PC-9 (cell line): ENCODE results near the gene HOXA4. TPM values are rescaled to one million over a fixed set of nuclear protein-coding genes. Genes with fewer than 3 reads are reported as not detected.

Experiments
- BruUV-seq: library from RNA; stranded (reverse); fragments of 400-500 nt; replicated peaks from 2 replicates; lab custom pipeline; 2021; lab: Mats Ljungman, UMichigan
- CTCF ChIA-PET: fragments of 300-600 bp; sonication (Branson Sonifier 250); formaldehyde crosslinking; loops from one replicate; lab custom pipeline; 2022; ENCODE audit warnings: antibody characterized with exemption; lab: Charles Lee
- POLR2A ChIA-PET: fragments of 300-600 bp; sonication (Branson Sonifier 250); formaldehyde crosslinking; loops from one replicate; lab custom pipeline; 2022; ENCODE audit warnings: antibody characterized with exemption; ENCODE audit not compliant: unreplicated experiment; lab: Charles Lee
- DNase-seq, 2 experiments: peaks; one replicate each; pipeline versions ENCODE4 v3.0.0 to v3.0.0-alpha.2; 2015 to 2022; ENCODE audit warnings: mixed read lengths in 1 of 2
- H2AFZ ChIP-seq: fragments of 200-600 bp; sonication (generic); 2 replicates; pipeline ENCODE4 v1.8.1; 2017; ENCODE audit warnings: antibody characterized with exemption
- H3F3A ChIP-seq: fragments of 200-600 bp; sonication (generic); 2 replicates; pipeline ENCODE4 v1.8.1; 2017; ENCODE audit warnings: antibody characterized with exemption, mild to moderate bottlenecking, low read depth; ENCODE audit not compliant: insufficient read depth
- H3K27ac ChIP-seq: fragments of 200-600 bp; sonication (generic); 2 replicates; pipeline ENCODE4 v1.6.1; 2016; ENCODE audit warnings: mixed run types
- H3K27me3 ChIP-seq: fragments of 200-600 bp; sonication (generic); 2 replicates; pipeline ENCODE4 v1.6.1; 2016; ENCODE audit warnings: low read depth, mixed run types; ENCODE audit not compliant: insufficient read depth
- H3K36me3 ChIP-seq: fragments of 200-600 bp; sonication (generic); 2 replicates; pipeline ENCODE4 v1.6.1; 2016; ENCODE audit warnings: low read depth, mixed run types
- H3K4me1 ChIP-seq: fragments of 200-600 bp; sonication (generic); replicated peaks from 2 replicates; pipeline ENCODE4 v1.6.1; 2016; ENCODE audit warnings: mixed run types; ENCODE audit not compliant: insufficient read depth
- H3K4me2 ChIP-seq: fragments of 200-600 bp; sonication (generic); 2 replicates; pipeline ENCODE4 v1.6.1; 2017; ENCODE audit warnings: mixed run types
- H3K4me3 ChIP-seq: fragments of 200-600 bp; sonication (generic); 2 replicates; pipeline ENCODE4 v1.6.1; 2016; ENCODE audit warnings: mixed run types
- H3K79me2 ChIP-seq: fragments of 200-600 bp; sonication (generic); 2 replicates; pipeline ENCODE4 v1.6.1; 2017; ENCODE audit warnings: low read depth, mixed run types
- H3K9me2 ChIP-seq: fragments of 200-600 bp; sonication (generic); 2 replicates; pipeline ENCODE4 v1.8.1; 2017; ENCODE audit warnings: mild to moderate bottlenecking; ENCODE audit not compliant: insufficient read depth
- H3K9me3 ChIP-seq: fragments of 200-600 bp; sonication (generic); 2 replicates; pipeline ENCODE4 v1.8.1; 2016; ENCODE audit warnings: low read depth; ENCODE audit not compliant: insufficient read depth
- H4K20me1 ChIP-seq: fragments of 200-600 bp; sonication (generic); 2 replicates; pipeline ENCODE4 v1.8.1; 2017; ENCODE audit not compliant: insufficient read depth
- CTCF ChIP-seq: fragments of 200-600 bp; sonication (generic); conservative IDR thresholded peaks from 2 replicates; pipeline ENCODE4 v1.6.1; 2017; ENCODE audit warnings: mixed run types, antibody characterized with exemption, mild to moderate bottlenecking, moderate library complexity
- EZH2 ChIP-seq: fragments of 200-600 bp; sonication (generic); IDR thresholded peaks from 2 replicates; pipeline ENCODE4 v1.8.0; 2017; ENCODE audit warnings: antibody characterized with exemption, low read depth
- intact Hi-C: fragments of 100-400 bp; cut with micrococcal nuclease; formaldehyde crosslinking; loops from one replicate; pipeline ENCODE4 v1.10.0; 2022; ENCODE audit not compliant: unreplicated experiment
- total RNA-seq: library from RNA; stranded (reverse); gene quantifications from 2 replicates; pipeline ENCODE4 v1.2.3, GENCODE V29; 2021

Gene HOXA4
- total RNA-seq, 1 experiment from 2014 or later = not detected

- Histone ChIP-seq H3K36me3 (no peaks in the 10 kb centered on the region), H3K9me3 (no peaks in the 10 kb centered on the region), H2AFZ (no peak overlapping the region), H3K27ac (no peak overlapping the region), H3K27me3 (no peaks in the 10 kb centered on the region), H3K4me2 (no peak overlapping the region), H3F3A (peaks cover 14% of the 10 kb centered on the region; the same call in 1 of the 2 replicates), H3K4me3 (no peak overlapping the region), H4K20me1 (no peaks in the 10 kb centered on the region), H3K4me1 (0 out of 2 replicates have a peak, but pooled peaks cover 3% of the 10 kb centered on the region), H3K79me2 (no peaks in the 10 kb centered on the region), H3K9me2 (no peaks in the 10 kb centered on the region)
- BruUV-seq = no TSS peak
- ChIA-PET CTCF (interaction anchor here (1.5 kb wide), 1 partner anchor 472 kb away, joined by 4 read pairs; no protein-coding TSS in a partner anchor), POLR2A (no interaction called here)
- TF ChIP-seq CTCF (no peak), EZH2 (no peak)
- DNase-seq = no peak
- intact Hi-C loops = no loop called here
These were observed 28.1 kb upstream of the HOXA4 start for GRCh38 chr7:27158436-27159265.

GRCh38 chr7:27157702-27158431 is 27.3 kb upstream of the HOXA4 start:
- TF ChIP-seq CTCF (no peak), EZH2 (no peak)
- no peak overlapping the region for H2AFZ ChIP-seq
- BruUV-seq = no TSS peak
- no peaks in the 10 kb centered on the region for H4K20me1 ChIP-seq
- H3K4me1 ChIP-seq = 0 out of 2 replicates have a peak, but pooled peaks cover 3% of the 10 kb centered on the region
- no peaks in the 10 kb centered on the region for H3K9me2 ChIP-seq
- H3K9me3 ChIP-seq = no peaks in the 10 kb centered on the region
- no peaks in the 10 kb centered on the region for H3K79me2 ChIP-seq
- no peaks in the 10 kb centered on the region for H3K27me3 ChIP-seq
- CTCF ChIA-PET = interaction anchor here (0.5 kb wide), 1 partner anchor 782 kb away, joined by 3 read pairs; no protein-coding TSS in a partner anchor
- H3K36me3 ChIP-seq = no peaks in the 10 kb centered on the region
- no peak overlapping the region for H3K4me3 ChIP-seq
- no peak overlapping the region for H3K4me2 ChIP-seq
- DNase-seq = no peak
- intact Hi-C loops = no loop called here
- peaks cover 10% of the 10 kb centered on the region; the same call in 1 of the 2 replicates for H3F3A ChIP-seq
- POLR2A ChIA-PET = interaction anchor here (0.6 kb wide), 1 partner anchor 240 kb away, joined by 7 read pairs; no protein-coding TSS in a partner anchor
- no peak overlapping the region for H3K27ac ChIP-seq

- H2AFZ ChIP-seq = no peak overlapping the region
These were observed 26.6 kb upstream of the HOXA4 start for GRCh38 chr7:27156916-27157701.

More at GRCh38 chr7:27156916-27157701, 26.6 kb upstream of the HOXA4 start:
- Histone ChIP-seq H4K20me1 (no peaks in the 10 kb centered on the region), H3K79me2 (no peaks in the 10 kb centered on the region), H3K4me3 (no peak overlapping the region), H3F3A (0 out of 2 replicates have a peak, but pooled peaks cover 2% of the 10 kb centered on the region), H3K4me1 (0 out of 2 replicates have a peak, but pooled peaks cover 3% of the 10 kb centered on the region), H3K9me2 (no peaks in the 10 kb centered on the region), H3K36me3 (no peaks in the 10 kb centered on the region), H3K4me2 (no peak overlapping the region), H3K9me3 (no peaks in the 10 kb centered on the region), H3K27me3 (no peaks in the 10 kb centered on the region), H3K27ac (no peak overlapping the region)
- ChIA-PET CTCF (interaction anchor here (0.5 to 0.6 kb wide), 2 partner anchors 469 to 781 kb away, joined by 3 to 4 read pairs; no protein-coding TSS in a partner anchor), POLR2A (interaction anchor here (0.6 kb wide), 1 partner anchor 239 kb away, joined by 7 read pairs; no protein-coding TSS in a partner anchor)
- no TSS peak for BruUV-seq
- no peak for DNase-seq
- intact Hi-C loops = no loop called here
- TF ChIP-seq CTCF (no peak), EZH2 (no peak)
